ENCODE results near the gene RBMY1A1.
"Not testable (repeated sequence)": the region's sequence is repeated elsewhere in the genome, so short reads cannot be mapped to it uniquely, and the experiment has no call there.

Gene RBMY1A1

GRCh38 chrY:21534579-21534978, at the start of gene RBMY1A1:
TSS of gene RBMY1A1 (plus strand) at chrY:21534879. CDS start at chrY:21536892, 2,013 bp downstream.
- not testable (repeated sequence) for DNase-seq

- DNase-seq, result not testable (repeated sequence)
These were observed 23.6 kb upstream of the RBMY1A1 start, which contains the start of gene RBMY1B for GRCh38 chrY:21511038-21511437. TSS of gene RBMY1B (plus strand) at chrY:21511338. CDS start at chrY:21513351, 2,013 bp downstream.

- not testable (repeated sequence) for DNase-seq
These were observed 24.8 kb downstream of the RBMY1A1 start for GRCh38 chrY:21559316-21559984.

GRCh38 chrY:21585449-21585848, 50.8 kb downstream of the RBMY1A1 start:
- DNase-seq, result no peak

- DNase-seq, result not testable (repeated sequence)
These were observed 51.8 kb downstream of the RBMY1A1 start for GRCh38 chrY:21586454-21586853.

- no peak for DNase-seq
These were observed 57.4 kb downstream of the RBMY1A1 start for GRCh38 chrY:21592059-21592458.

- DNase-seq, result not testable (repeated sequence)
These were observed 61.6 kb downstream of the RBMY1A1 start for GRCh38 chrY:21596287-21596686.
